ENCODE data around the gene C1QL4.
"Not testable (repeated sequence)": the region's sequence is repeated elsewhere in the genome, so short reads cannot be mapped to it uniquely, and the experiment has no call there.

The C1QL4 gene

GRCh38 chr12:49336645-49337584 lies at the start of gene C1QL4:
Gene C1QL4 (minus strand): TSS chr12:49337188. CDS start chr12:49336477, 711 bp downstream.
- Histone ChIP-seq H3K9ac (ENCODE audit: low read depth, low read length) (no peak within 1 kb of the TSS), H3K4me1 (ENCODE audit: insufficient read depth, low read length) (peaks cover 23% of the 10 kb centered on the region; the same call in 1 of the 2 replicates), H3K9me3 (ENCODE audit: insufficient read depth, low read depth, low read length) (peaks cover 8% of the 10 kb centered on the region; the same call in 1 of the 2 replicates)

GRCh38 chr12:49380184-49380583 lies 43.2 kb upstream of the C1QL4 start:
- H3K27me3 ChIP-seq (ENCODE audit: insufficient read depth, low read length); H3K9me3 ChIP-seq (ENCODE audit: insufficient read depth, low read depth, low read length); H3K27ac ChIP-seq (ENCODE audit: low read length); H3K4me1 ChIP-seq (ENCODE audit: insufficient read depth, low read length); H3K36me3 ChIP-seq (ENCODE audit: insufficient read depth, low read depth, low read length); H3K4me3 ChIP-seq (ENCODE audit: low read length); H3K9ac ChIP-seq (ENCODE audit: low read depth, low read length): not testable (repeated sequence)

More at GRCh38 chr12:49336645-49337584, at the start of gene C1QL4:
- H3K27ac ChIP-seq (ENCODE audit: low read length), result no peak within 1 kb of the TSS
- H3K4me3 ChIP-seq (ENCODE audit: low read length), result peak within 1 kb of the TSS; percentile 56
- H3K27me3 ChIP-seq (ENCODE audit: insufficient read depth, low read length), result peaks cover 100% of the 10 kb centered on the region
- H3K36me3 ChIP-seq (ENCODE audit: insufficient read depth, low read depth, low read length), result no peaks in the 10 kb centered on the region

- Histone ChIP-seq H3K27ac (ENCODE audit: low read length) (no peak overlapping the region), H3K27me3 (ENCODE audit: insufficient read depth, low read length) (no peaks in the 10 kb centered on the region), H3K4me3 (ENCODE audit: low read length) (no peak overlapping the region), H3K36me3 (ENCODE audit: insufficient read depth, low read depth, low read length) (no peaks in the 10 kb centered on the region), H3K4me1 (ENCODE audit: insufficient read depth, low read length) (no peaks in the 10 kb centered on the region), H3K9me3 (ENCODE audit: insufficient read depth, low read depth, low read length) (no peaks in the 10 kb centered on the region), H3K9ac (ENCODE audit: low read depth, low read length) (no peak overlapping the region)
Measured at GRCh38 chr12:49377386-49377785, 40.4 kb upstream of the C1QL4 start.

- Histone ChIP-seq H3K27ac (ENCODE audit: low read length) (no peak overlapping the region), H3K9me3 (ENCODE audit: insufficient read depth, low read depth, low read length) (no peaks in the 10 kb centered on the region), H3K4me3 (ENCODE audit: low read length) (no peak overlapping the region)
Measured at GRCh38 chr12:49375406-49375805, 38.4 kb upstream of the C1QL4 start.

GRCh38 chr12:49370539-49370938 lies 33.6 kb upstream of the C1QL4 start:
- Histone ChIP-seq H3K27ac (ENCODE audit: low read length) (no peak overlapping the region), H3K4me1 (ENCODE audit: insufficient read depth, low read length) (peaks cover 9% of the 10 kb centered on the region; the same call in 1 of the 2 replicates), H3K27me3 (ENCODE audit: insufficient read depth, low read length) (peaks cover 3% of the 10 kb centered on the region), H3K36me3 (ENCODE audit: insufficient read depth, low read depth, low read length) (no peaks in the 10 kb centered on the region), H3K4me3 (ENCODE audit: low read length) (no peak overlapping the region), H3K9ac (ENCODE audit: low read depth, low read length) (no peak overlapping the region), H3K9me3 (ENCODE audit: insufficient read depth, low read depth, low read length) (no peaks in the 10 kb centered on the region)

More at GRCh38 chr12:49375406-49375805, 38.4 kb upstream of the C1QL4 start:
- Histone ChIP-seq H3K36me3 (ENCODE audit: insufficient read depth, low read depth, low read length) (no peaks in the 10 kb centered on the region), H3K4me1 (ENCODE audit: insufficient read depth, low read length) (no peaks in the 10 kb centered on the region), H3K9ac (ENCODE audit: low read depth, low read length) (no peak overlapping the region), H3K27me3 (ENCODE audit: insufficient read depth, low read length) (no peaks in the 10 kb centered on the region)

- Histone ChIP-seq H3K4me3 (ENCODE audit: low read length) (no peak overlapping the region), H3K4me1 (ENCODE audit: insufficient read depth, low read length) (peaks cover 9% of the 10 kb centered on the region; the same call in 1 of the 2 replicates), H3K27ac (ENCODE audit: low read length) (no peak overlapping the region), H3K9ac (ENCODE audit: low read depth, low read length) (no peak overlapping the region), H3K36me3 (ENCODE audit: insufficient read depth, low read depth, low read length) (no peaks in the 10 kb centered on the region), H3K9me3 (ENCODE audit: insufficient read depth, low read depth, low read length) (no peaks in the 10 kb centered on the region), H3K27me3 (ENCODE audit: insufficient read depth, low read length) (peaks cover 12% of the 10 kb centered on the region)
Measured at GRCh38 chr12:49369411-49370145, 32.6 kb upstream of the C1QL4 start.

GRCh38 chr12:49368240-49368600 lies 31.2 kb upstream of the C1QL4 start:
- H3K27ac ChIP-seq (ENCODE audit: low read length), result no peak overlapping the region
- peak overlapping the region; percentile 96 for H3K9ac ChIP-seq (ENCODE audit: low read depth, low read length)
- peak overlapping the region; percentile 99 for H3K4me3 ChIP-seq (ENCODE audit: low read length)
- H3K27me3 ChIP-seq (ENCODE audit: insufficient read depth, low read length), result peaks cover 15% of the 10 kb centered on the region
- H3K36me3 ChIP-seq (ENCODE audit: insufficient read depth, low read depth, low read length), result no peaks in the 10 kb centered on the region
- H3K4me1 ChIP-seq (ENCODE audit: insufficient read depth, low read length), result peaks cover 9% of the 10 kb centered on the region; the same call in 1 of the 2 replicates
- no peaks in the 10 kb centered on the region for H3K9me3 ChIP-seq (ENCODE audit: insufficient read depth, low read depth, low read length)

- peak within 1 kb of the TSS; percentile 89 for H3K27ac ChIP-seq (ENCODE audit: low read length)
- peak within 1 kb of the TSS; percentile 96 for H3K9ac ChIP-seq (ENCODE audit: low read depth, low read length)
- H3K9me3 ChIP-seq (ENCODE audit: insufficient read depth, low read depth, low read length), result no peaks in the 10 kb centered on the region
- H3K27me3 ChIP-seq (ENCODE audit: insufficient read depth, low read length), result peaks cover 15% of the 10 kb centered on the region
- peaks cover 9% of the 10 kb centered on the region; the same call in 1 of the 2 replicates for H3K4me1 ChIP-seq (ENCODE audit: insufficient read depth, low read length)
- no peaks in the 10 kb centered on the region for H3K36me3 ChIP-seq (ENCODE audit: insufficient read depth, low read depth, low read length)
- peak within 1 kb of the TSS; percentile 99 for H3K4me3 ChIP-seq (ENCODE audit: low read length)
Measured at GRCh38 chr12:49367381-49368239, 30.6 kb upstream of the C1QL4 start, which contains the start of gene SPATS2. Gene SPATS2 (plus strand): TSS chr12:49367462. CDS start chr12:49461013, 93,551 bp downstream.

- H3K27ac ChIP-seq (ENCODE audit: low read length), result peak overlapping the region; percentile 89
- H3K36me3 ChIP-seq (ENCODE audit: insufficient read depth, low read depth, low read length), result no peaks in the 10 kb centered on the region
- peak overlapping the region; percentile 96 for H3K9ac ChIP-seq (ENCODE audit: low read depth, low read length)
- H3K9me3 ChIP-seq (ENCODE audit: insufficient read depth, low read depth, low read length), result no peaks in the 10 kb centered on the region
- peaks cover 15% of the 10 kb centered on the region for H3K27me3 ChIP-seq (ENCODE audit: insufficient read depth, low read length)
- H3K4me1 ChIP-seq (ENCODE audit: insufficient read depth, low read length), result peaks cover 9% of the 10 kb centered on the region; the same call in 1 of the 2 replicates
- peak overlapping the region; percentile 99 for H3K4me3 ChIP-seq (ENCODE audit: low read length)
Measured at GRCh38 chr12:49366652-49367380, 29.8 kb upstream of the C1QL4 start.

GRCh38 chr12:49366096-49366651 lies 29.2 kb upstream of the C1QL4 start:
- no peaks in the 10 kb centered on the region for H3K9me3 ChIP-seq (ENCODE audit: insufficient read depth, low read depth, low read length)
- peak overlapping the region; percentile 99 for H3K4me3 ChIP-seq (ENCODE audit: low read length)
- peak overlapping the region; percentile 89 for H3K27ac ChIP-seq (ENCODE audit: low read length)

More at GRCh38 chr12:49366096-49366651, 29.2 kb upstream of the C1QL4 start:
- Histone ChIP-seq H3K4me1 (ENCODE audit: insufficient read depth, low read length) (peaks cover 9% of the 10 kb centered on the region; the same call in 1 of the 2 replicates), H3K36me3 (ENCODE audit: insufficient read depth, low read depth, low read length) (no peaks in the 10 kb centered on the region), H3K9ac (ENCODE audit: low read depth, low read length) (peak overlapping the region; percentile 96), H3K27me3 (ENCODE audit: insufficient read depth, low read length) (peaks cover 15% of the 10 kb centered on the region)

All from iPS-20b (cell line).